GM12891 (cell line): ENCODE measurements around the gene UGDH.

Source experiments
- POLR2A ChIP-seq: IDR thresholded peaks from 2 replicates; pipeline ENCODE4 v1.6.1; 2011; ENCODE audit warnings: low read depth, low read length, control low read depth
- POLR2AphosphoS5 ChIP-seq: IDR thresholded peaks from 2 replicates; pipeline ENCODE4 v1.6.1; 2011; ENCODE audit warnings: low read depth, low read length, control low read depth
- SPI1 ChIP-seq: IDR thresholded peaks from 2 replicates; pipeline ENCODE4 v1.6.1; 2011; ENCODE audit warnings: low read depth, low read length, control low read depth
- TAF1 ChIP-seq: IDR thresholded peaks from 2 replicates; pipeline ENCODE4 v1.6.1; 2011; ENCODE audit warnings: low read depth, low read length, control low read depth

GRCh38 chr4:39533541-39533940 is 6.3 kb upstream of the UGDH start:
- TF ChIP-seq POLR2A, result no peak
- TF ChIP-seq POLR2AphosphoS5, result no peak
- no peak for TF ChIP-seq SPI1
- TF ChIP-seq TAF1, result no peak
